HepG2 (cell line): ENCODE data around the gene C16orf90. TPM values are rescaled to one million over a fixed set of nuclear protein-coding genes. Genes with fewer than 3 reads are reported as not detected.

ENCODE experiments used
- ATAC-seq: fragments of 200-7000 bp; cut with Tn5 transposase; 3 replicates; pipeline ENCODE4 v1.9.1; 2020; ENCODE audit warnings: mild to moderate bottlenecking, moderate library complexity
- BruUV-seq: library from RNA; stranded (reverse); fragments of 400-500 nt; replicated peaks from 2 replicates; lab custom pipeline; 2021; lab: Mats Ljungman, UMichigan
- CTCF ChIA-PET: fragments of 300-600 bp; formaldehyde crosslinking; extraction: SDS; loops from one replicate; lab custom pipeline; 2021; ENCODE audit warnings: low total read pairs, inconsistent platforms, low intra/inter-chr PET ratio; lab: Yijun Ruan, JAX
- POLR2A ChIA-PET: fragments of 350-600 bp; sonication (Branson Sonifier 250); formaldehyde crosslinking; loops from one replicate; lab custom pipeline; 2020; ENCODE audit warnings: antibody characterized with exemption, inconsistent platforms; lab: Yijun Ruan, JAX
- DNase-seq: peaks from one replicate; pipeline ENCODE4 v3.0.0-alpha.2; 2015; ENCODE audit warnings: low spot score
- FAIRE-seq: peaks from 3 replicates; lab custom pipeline; 2011; peaks lifted over from hg19 to GRCh38; lab: Jason Lieb, UNC
- H2AFZ ChIP-seq: one replicate; pipeline ENCODE4 v1.6.1; 2011; ENCODE audit warnings: low read length, inconsistent platforms
- H3K27ac ChIP-seq: fragments of 300-600 bp; 3 replicates; pipeline ENCODE4 v1.8.0; 2011; ENCODE audit warnings: mixed run types, mild to moderate bottlenecking, mixed read lengths, low read length, inconsistent platforms; ENCODE audit not compliant: insufficient read depth; ENCODE audit errors: extremely low read length
- H3K27me3 ChIP-seq, 2 experiments: fragments of 200-600 bp in 1 of 2; 2 replicates in 1 of 2; 3 replicates in 1 of 2; pipeline versions ENCODE4 v1.6.0 to v1.8.0; 2011; ENCODE audit warnings: low read length in 2 of 2, mild to moderate bottlenecking in 2 of 2, moderate library complexity in 2 of 2, inconsistent platforms in 1 of 2; ENCODE audit not compliant: insufficient read depth in 2 of 2, control insufficient read depth in 1 of 2
- H3K36me3 ChIP-seq, 2 experiments: fragments of 200-600 bp in 1 of 2; replicated peaks in 1 of 2; 2 replicates in 1 of 2; 3 replicates in 1 of 2; pipeline versions ENCODE4 v1.5.1 to v1.8.0; 2011; ENCODE audit warnings: low read length in 2 of 2, inconsistent platforms in 1 of 2; ENCODE audit not compliant: insufficient read depth in 2 of 2, control insufficient read depth in 1 of 2
- H3K4me1 ChIP-seq: 2 replicates; pipeline ENCODE4 v1.5.1; 2012; ENCODE audit warnings: low read length, inconsistent platforms; ENCODE audit not compliant: insufficient read depth
- H3K4me2 ChIP-seq: 2 replicates; pipeline ENCODE4 v1.6.0; 2011; ENCODE audit warnings: low read depth, low read length, inconsistent platforms
- H3K4me3 ChIP-seq, 3 experiments: fragments of 200-600 bp in 1 of 3; sonication (generic), shearing (Covaris generic) in 1 of 3; replicated peaks in 1 of 3; 2 replicates each; pipeline ENCODE4 v1.5.1; 2011 to 2016; ENCODE audit warnings: low read length in 3 of 3, inconsistent platforms in 2 of 3, low read depth in 2 of 3, mild to moderate bottlenecking in 2 of 3, control low read depth in 1 of 3, mixed read lengths in 1 of 3; ENCODE audit not compliant: insufficient read depth in 1 of 3
- H3K79me2 ChIP-seq: one replicate; pipeline ENCODE4 v1.6.1; 2011; ENCODE audit warnings: low read length, inconsistent platforms; ENCODE audit not compliant: insufficient read depth
- H3K9ac ChIP-seq: 2 replicates; pipeline ENCODE4 v1.6.0; 2011; ENCODE audit warnings: mild to moderate bottlenecking, low read depth, low read length, inconsistent platforms; ENCODE audit not compliant: insufficient read depth
- H3K9me3 ChIP-seq: 2 replicates; pipeline ENCODE4 v1.5.1; 2012; ENCODE audit warnings: mild to moderate bottlenecking, low read length
- H4K20me1 ChIP-seq: 2 replicates; pipeline ENCODE4 v1.6.0; 2011; ENCODE audit warnings: inconsistent platforms, mild to moderate bottlenecking, low read length, moderate library complexity; ENCODE audit not compliant: insufficient read depth
- AGO1 ChIP-seq: fragments of 200-400 bp; formaldehyde crosslinking; IDR thresholded peaks from 2 replicates; pipeline ENCODE4 v1.6.1; 2017; ENCODE audit warnings: mild to moderate bottlenecking, low read depth, low read length, moderate library complexity; ENCODE audit not compliant: poor library complexity, severe bottlenecking
- AGO2 ChIP-seq: fragments of 200-400 bp; formaldehyde crosslinking; optimal IDR thresholded peaks from 2 replicates; pipeline ENCODE3; 2017; ENCODE audit warnings: mild to moderate bottlenecking, low read depth, low read length, moderate library complexity
- HNRNPL ChIP-seq: fragments of 200-400 bp; formaldehyde crosslinking; IDR thresholded peaks from 2 replicates; pipeline ENCODE4 v1.6.1; 2017; ENCODE audit warnings: mild to moderate bottlenecking, low read depth, low read length
- HOMEZ ChIP-seq: IDR thresholded peaks from 2 replicates; pipeline ENCODE4 v1.6.1; 2016; ENCODE audit warnings: low read depth
- NR0B2 ChIP-seq: sonication (generic); formaldehyde crosslinking; IDR thresholded peaks from 2 replicates; pipeline ENCODE4 v1.4.0; 2020; ENCODE audit warnings: mild to moderate bottlenecking, missing genetic modification reagents
- RBM39 ChIP-seq: fragments of 200-400 bp; formaldehyde crosslinking; IDR thresholded peaks from one replicate; pipeline ENCODE4 v1.6.1; 2018; ENCODE audit warnings: antibody characterized with exemption, mild to moderate bottlenecking, low read depth, low read length; ENCODE audit not compliant: poor library complexity, severe bottlenecking
- TBX2 ChIP-seq: sonication (generic); formaldehyde crosslinking; IDR thresholded peaks from 2 replicates; pipeline ENCODE4 v1.5.0; 2020; ENCODE audit warnings: missing genetic modification reagents, mild to moderate bottlenecking, borderline replicate concordance
- ZFP37 ChIP-seq: sonication (generic); formaldehyde crosslinking; IDR thresholded peaks from 2 replicates; pipeline ENCODE4 v1.4.0; 2020; ENCODE audit warnings: missing genetic modification reagents, borderline replicate concordance
- ZNF710 ChIP-seq: sonication (generic); formaldehyde crosslinking; IDR thresholded peaks from 2 replicates; pipeline ENCODE4 v1.5.0; 2020; ENCODE audit warnings: mild to moderate bottlenecking, missing genetic modification reagents, borderline replicate concordance
- WGBS: methylation state at CpG from one replicate; pipeline ENCODE4 v1.1.6; 2017; ENCODE audit warnings: low lambda C conversion rate; 5-methylcytosine and 5-hydroxymethylcytosine counted together
- in situ Hi-C: cut with HindIII; loops from 2 replicates; pipeline ENCODE4 v1.10.0; 2017; ENCODE audit warnings: low pct_unique_long_range_greater_than_20kb; ENCODE audit not compliant: extremely low pct_ligation_motif_present
- intact Hi-C: fragments of 100-400 bp; cut with micrococcal nuclease; formaldehyde crosslinking; loops from one replicate; pipeline ENCODE4 v1.10.0; 2022; ENCODE audit not compliant: unreplicated experiment
- polyA plus RNA-seq, 8 experiments: library from polyadenylated mRNA; depleted of rRNA in 3 of 8; stranded (reverse) in 7 of 8; unstranded in 1 of 8; fragments of >200 nt; fragmentation: Illumina TruSeq in 4 of 8; extraction: Trizol in 4 of 8; gene quantifications; 2 replicates each; pipeline versions ENCODE4 v1.2.1 to v1.2.3, GENCODE V29; 2011 to 2016; ENCODE audit warnings: low read depth in 4 of 8, missing spikeins in 1 of 8, mixed read lengths in 1 of 8; ENCODE audit not compliant: insufficient read depth in 1 of 8
- total RNA-seq, 5 experiments: library from RNA; depleted of rRNA; stranded (reverse); fragments of >200 nt; fragmentation: Illumina TruSeq; extraction: Trizol; gene quantifications; 2 replicates each; pipeline ENCODE4 v1.2.3, GENCODE V29; 2016; ENCODE audit warnings: low read depth in 1 of 5

Gene C16orf90
- total and polyA plus RNA-seq, 2 of the 13 experiments (the other 11 are each of a cell fraction or from before 2014, with no cell fraction given) = not detected

DNA sequence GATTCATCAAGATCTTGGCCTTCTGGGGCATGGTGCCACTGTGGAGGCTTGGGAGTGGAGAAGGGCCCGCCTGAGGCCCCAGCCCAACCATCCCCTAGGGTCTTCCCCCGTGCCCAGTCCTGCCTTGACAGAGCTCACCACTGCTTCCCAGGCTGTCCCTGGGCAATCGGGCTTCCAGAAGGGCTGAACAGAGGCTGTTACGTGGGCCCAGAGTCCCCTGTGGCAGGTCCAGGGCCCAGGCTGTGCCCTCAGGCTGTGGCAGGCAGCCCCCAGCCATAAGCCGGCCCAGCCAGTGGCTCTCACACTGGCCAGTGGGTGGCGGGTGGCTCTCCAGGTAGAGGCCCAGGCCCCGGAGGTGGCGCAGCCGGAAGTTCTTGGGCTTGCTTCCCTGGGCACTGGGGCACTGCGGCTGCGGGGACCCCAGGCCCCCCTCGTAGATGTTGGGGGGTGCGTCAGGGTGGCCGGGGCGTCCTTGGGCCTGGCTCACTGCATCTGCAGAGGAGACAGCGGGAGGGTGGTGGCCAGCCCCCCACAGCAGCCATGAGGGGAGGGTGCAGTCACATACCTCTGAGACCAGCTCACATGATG lies 809 bp downstream of the C16orf90 start (continued):
- peak; percentile 18 for TF ChIP-seq AGO2
- peak; percentile 28 for TF ChIP-seq AGO1
- TF ChIP-seq TBX2 (CRISPR knock-in tag) = no peak
- TF ChIP-seq HNRNPL = peak; percentile 76; the same call in 1 of the 2 replicates

DNA sequence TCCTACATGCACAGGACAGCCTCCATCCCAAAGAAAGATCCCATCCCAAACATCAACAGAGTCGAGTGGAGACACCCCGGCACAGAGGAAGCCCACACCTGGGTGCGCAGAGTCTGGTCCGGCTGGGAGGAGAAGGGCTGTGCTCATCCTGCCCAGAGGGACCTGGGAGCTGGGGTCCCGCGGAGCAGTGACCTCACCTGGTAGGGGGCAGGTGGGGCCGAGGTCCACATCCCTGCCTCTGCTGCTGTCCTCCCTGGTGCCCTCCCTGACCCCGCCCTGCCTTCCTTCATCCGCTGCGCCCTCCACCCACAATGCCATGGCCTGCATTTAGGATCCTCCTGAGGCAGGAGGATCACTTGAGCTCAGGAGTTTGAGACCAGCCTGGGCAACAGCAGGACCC lies 2.9 kb downstream of the C16orf90 start:
- TF ChIP-seq NR0B2 (CRISPR knock-in tag) (no peak), HOMEZ (CRISPR knock-in tag) (no peak), ZNF710 (CRISPR knock-in tag) (no peak), RBM39 (no peak), ZFP37 (CRISPR knock-in tag) (no peak)
- Histone ChIP-seq H2AFZ (no peak overlapping the region), H3K27me3 (peaks cover 3 to 4% of the 10 kb centered on the region in 2 experiments; a peak in 2 of 5 replicates), H3K4me3 (no peak overlapping the region), H3K4me2 (no peak overlapping the region), H4K20me1 (no peaks in the 10 kb centered on the region; the same call in 1 of the 2 replicates), H3K9ac (no peak overlapping the region), H3K79me2 (no peaks in the 10 kb centered on the region), H3K36me3 (no peaks in the 10 kb centered on the region; a peak in 1 of 5 replicates), H3K27ac (no peak overlapping the region), H3K9me3 (no peaks in the 10 kb centered on the region), H3K4me1 (peaks cover 28% of the 10 kb centered on the region)
- BruUV-seq = no TSS peak
- POLR2A ChIA-PET = no interaction called here
- FAIRE-seq (no peak), ATAC-seq (no peak), DNase-seq (no peak)
- CTCF ChIA-PET = no interaction called here
- WGBS = 63% methylated on average over 6 of the region's 10 CpGs
- in situ Hi-C loops (no loop called here), intact Hi-C loops (loop anchor here (5.0 to 10.0 kb wide), 2 partner anchors 35 to 88 kb away; partner anchors contain the start of genes ZNF174 and ZSCAN32)
